K562 treated with DMSO at 1 percent for 24 hours (cell line): ENCODE measurements around the gene PKMYT1. TPM values are rescaled to one million over a fixed set of nuclear protein-coding genes. Genes with fewer than 3 reads are reported as not detected.

Experiments used
- total RNA-seq: library from RNA; unstranded; fragments of 300-600 nt; gene quantifications from 2 replicates; pipeline ENCODE4 v1.2.3, GENCODE V29; 2022; ENCODE audit warnings: low read depth; ENCODE audit not compliant: insufficient read depth

The PKMYT1 gene
- total RNA-seq, result 168 and 199 TPM in 2 replicates

DNA sequence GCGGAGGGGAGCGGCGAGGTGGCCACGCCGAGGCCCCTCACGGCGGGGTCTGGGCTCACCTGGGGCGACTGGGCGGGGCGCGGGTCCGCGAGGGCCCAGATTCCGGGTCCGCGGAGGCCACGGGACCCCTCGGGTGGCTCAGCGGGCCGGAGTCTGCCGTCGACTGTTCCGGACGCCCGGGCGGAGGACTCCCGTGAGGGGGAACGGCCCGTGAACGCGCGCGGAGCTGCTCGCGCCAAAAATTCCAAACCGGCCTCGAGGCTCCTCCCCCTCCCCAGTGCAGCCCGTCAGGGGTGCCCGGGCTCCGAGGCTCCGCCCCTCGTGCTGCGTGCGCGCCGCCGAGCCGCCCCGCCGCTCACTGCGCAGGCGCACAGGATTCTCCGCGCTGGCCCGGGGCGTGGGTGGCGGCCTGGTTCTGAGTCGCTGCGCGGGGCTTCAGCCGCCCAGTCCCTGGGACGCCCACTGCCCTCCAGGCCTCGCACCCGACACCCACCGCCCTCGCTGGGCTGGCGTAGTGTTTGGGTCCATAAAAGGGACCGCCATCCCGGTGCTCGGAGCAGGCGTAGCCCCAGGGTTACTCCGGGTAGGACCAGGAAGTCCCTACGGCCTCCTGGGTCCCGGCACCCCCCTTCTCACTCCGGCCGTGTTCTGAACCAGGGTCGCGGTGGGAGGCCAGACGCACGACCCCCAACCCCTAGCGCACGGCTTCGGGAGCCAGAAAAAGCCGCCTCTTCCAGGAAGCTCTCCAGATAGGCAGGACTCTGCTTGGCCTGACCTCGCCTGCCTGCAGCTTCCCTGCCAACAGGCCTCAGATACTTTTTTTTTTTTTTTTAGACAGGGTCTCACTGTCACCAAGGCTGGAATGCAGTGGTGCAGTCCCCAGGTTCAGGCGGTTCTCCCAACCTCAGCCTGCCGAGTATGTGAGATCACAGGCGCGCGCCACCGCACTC, at the start of gene PKMYT1:
Gene PKMYT1, minus strand, starts transcription at position 220 of the 950 bp plus-strand sequence. CDS start 789 bp downstream, outside the sequence.

DNA sequence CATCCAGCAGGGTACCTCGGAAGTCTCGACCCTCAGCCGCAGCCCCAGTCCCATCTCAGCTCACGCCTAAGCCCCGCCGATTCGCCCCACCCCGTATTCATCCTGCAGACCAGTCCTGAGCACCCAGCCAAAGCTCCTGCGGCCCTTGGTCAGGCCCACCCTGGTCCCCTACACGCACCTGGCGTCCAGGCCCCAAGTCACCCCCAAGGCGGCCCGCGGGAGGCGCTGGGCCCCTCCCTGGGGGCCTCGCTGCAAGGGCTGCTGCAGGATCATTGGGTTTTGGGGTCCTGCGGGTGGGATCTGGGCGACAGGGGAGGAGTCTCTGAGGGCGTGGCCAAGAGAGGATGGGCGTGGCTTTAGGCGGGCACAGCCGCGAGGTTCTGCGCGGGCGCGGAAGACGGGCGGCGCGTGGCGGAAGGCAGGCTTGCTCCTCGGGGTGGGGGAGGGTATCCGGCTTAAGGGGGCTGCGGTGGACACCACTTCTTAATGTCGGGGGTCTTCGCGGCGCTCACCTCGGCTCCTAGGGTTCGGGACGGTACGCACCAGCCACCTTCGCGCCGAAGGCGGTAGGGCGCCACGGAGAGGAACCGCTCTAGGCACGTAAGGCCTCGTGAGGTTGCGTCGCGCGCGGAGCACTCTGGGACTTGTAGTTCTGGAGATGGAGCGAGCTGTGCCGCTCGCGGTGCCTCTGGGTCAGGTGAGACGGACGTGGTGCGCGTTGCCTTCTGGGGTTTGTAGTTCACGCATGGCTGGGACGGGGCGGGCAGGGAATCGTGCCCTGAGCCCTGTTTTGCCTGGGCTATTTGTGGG, 43.6 kb upstream of the PKMYT1 start, which contains the start of the genes HCFC1R1 and THOC6:
Gene HCFC1R1, minus strand, starts transcription at position 274 of the 810 bp plus-strand sequence. Its CDS starts 1 bp downstream, at position 273.
Gene THOC6, plus strand, starts transcription at position 367 of the 810 bp plus-strand sequence. Its CDS starts 292 bp downstream, at position 659.

DNA sequence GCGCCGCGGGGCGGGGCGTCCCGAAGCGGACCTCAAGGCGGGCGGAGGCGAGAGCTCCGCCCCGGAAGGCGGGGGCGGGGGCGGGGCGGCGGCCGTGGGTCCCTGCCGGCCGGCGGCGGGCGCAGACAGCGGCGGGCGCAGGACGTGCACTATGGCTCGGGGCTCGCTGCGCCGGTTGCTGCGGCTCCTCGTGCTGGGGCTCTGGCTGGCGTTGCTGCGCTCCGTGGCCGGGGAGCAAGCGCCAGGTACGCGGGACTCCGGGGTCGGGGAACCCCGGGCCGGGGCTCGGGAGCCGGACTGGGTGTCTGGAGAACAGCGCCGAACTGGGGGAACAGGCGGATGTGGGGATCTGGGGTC, 40.0 kb upstream of the PKMYT1 start, which contains the start of gene TNFRSF12A:
Gene TNFRSF12A, plus strand, starts transcription at position 122 of the 357 bp plus-strand sequence. Its CDS starts 30 bp downstream, at position 152.

DNA sequence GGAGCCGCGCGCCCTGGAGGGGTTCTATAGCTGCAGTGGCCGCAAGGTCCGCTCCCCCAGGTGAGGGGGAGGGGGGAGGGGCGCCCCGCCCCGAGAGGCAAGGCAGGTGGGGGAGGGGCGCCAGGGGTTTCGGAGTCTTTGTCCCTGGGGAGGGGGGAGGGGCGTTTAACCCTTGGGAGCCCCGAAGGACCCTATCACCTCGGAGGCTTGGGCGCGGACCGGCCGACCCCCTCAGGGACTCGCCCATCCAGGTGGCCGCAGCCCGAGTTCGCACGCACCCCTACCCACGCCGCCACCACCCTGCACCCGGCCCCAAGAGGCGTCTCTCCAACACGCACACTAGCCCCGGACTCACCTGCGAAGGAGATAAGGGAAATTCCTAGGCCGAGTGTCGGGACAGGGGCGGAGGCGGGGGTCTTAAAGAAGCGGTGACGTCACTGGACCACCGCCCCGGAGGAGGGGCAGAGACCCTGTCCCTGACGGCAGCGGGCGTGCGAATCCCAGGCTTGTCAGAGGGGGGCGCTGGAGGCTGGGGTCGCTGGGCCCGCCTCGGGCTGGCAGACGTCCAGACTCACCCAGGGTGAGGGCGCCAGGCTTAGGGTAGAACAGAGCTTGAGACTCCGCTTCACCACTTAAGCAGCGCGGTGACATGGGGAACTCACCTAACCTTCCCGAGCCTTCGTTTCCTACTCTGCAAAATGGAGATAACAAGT, 37.7 kb upstream of the PKMYT1 start, which contains the start of gene CLDN6:
Gene CLDN6, minus strand, starts transcription at position 390 of the 713 bp plus-strand sequence. CDS start 2,162 bp downstream, outside the sequence.

DNA sequence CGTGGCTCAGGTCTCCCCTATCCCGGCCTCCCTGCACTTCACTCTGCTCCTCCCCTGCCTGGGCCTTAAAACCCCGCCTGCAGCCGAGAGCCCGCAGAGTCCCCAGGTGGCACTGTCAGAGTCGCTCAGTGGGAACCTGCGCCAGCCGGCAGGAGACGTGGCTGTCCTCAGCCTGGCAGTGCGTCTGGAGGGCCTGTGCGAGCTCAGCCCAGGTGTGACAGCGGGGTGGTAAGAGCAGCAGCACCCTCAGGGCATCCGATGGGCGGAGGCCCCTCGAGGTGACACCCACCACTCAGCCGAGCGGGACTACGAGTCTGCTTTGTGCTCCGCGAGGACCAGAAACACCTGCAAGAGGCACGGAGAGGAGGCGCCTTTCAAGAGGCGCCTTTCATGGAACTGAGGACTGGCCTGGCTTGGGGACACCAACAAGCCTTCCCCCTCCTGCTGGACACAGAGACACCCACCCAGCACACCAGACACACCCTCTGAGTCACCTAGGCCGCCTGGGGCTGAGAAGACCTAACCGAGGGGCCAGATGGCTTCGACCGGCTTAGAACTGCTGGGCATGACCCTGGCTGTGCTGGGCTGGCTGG, 32.7 kb upstream of the PKMYT1 start, which contains the start of gene CLDN9:
Gene CLDN9, plus strand, starts transcription at position 96 of the 593 bp plus-strand sequence. Its CDS starts 440 bp downstream, at position 536.

DNA sequence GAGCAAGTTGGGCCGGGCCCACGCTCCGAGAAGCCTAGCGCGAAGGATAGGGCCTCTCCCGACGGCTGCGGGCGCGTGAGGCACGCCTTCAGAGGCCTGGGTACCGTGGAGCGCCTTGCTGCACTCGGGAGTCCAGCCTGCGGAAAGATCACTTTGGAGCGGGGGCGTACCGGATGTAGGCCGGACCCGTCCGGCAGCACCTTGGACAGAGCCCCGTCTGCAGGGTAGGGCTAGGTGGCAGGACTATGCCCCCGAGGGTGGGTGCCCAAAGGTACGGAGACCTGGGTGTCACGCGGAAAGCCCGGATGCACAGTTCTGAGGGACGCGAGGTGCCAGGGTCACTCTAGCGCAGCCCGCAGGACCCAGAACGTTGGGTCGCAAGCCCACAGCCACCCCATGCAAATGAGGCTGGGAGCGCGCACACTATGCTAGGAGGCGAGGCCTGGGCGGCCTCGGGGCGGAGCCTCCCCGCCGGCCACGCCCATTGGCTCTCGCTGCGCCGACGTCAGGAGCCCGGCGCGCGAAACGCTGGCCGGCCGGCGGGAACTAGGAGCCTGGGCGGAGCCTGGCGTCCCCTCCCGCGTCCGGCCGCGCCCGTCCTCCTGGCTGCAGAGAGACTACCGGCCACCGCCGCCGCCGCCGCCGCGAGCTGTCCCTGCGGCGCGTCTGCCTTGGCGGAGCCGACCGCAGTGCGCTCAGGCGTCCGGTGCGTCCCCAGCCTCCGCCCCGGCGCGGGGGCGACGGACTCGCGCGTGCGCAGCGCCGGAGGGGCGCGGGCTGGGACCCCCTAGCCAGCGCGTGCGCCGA, 11.3 kb downstream of the PKMYT1 start, which contains the start of gene PAQR4:
Gene PAQR4, plus strand, starts transcription at position 611 of the 807 bp plus-strand sequence. CDS start 327 bp downstream, outside the sequence.

DNA sequence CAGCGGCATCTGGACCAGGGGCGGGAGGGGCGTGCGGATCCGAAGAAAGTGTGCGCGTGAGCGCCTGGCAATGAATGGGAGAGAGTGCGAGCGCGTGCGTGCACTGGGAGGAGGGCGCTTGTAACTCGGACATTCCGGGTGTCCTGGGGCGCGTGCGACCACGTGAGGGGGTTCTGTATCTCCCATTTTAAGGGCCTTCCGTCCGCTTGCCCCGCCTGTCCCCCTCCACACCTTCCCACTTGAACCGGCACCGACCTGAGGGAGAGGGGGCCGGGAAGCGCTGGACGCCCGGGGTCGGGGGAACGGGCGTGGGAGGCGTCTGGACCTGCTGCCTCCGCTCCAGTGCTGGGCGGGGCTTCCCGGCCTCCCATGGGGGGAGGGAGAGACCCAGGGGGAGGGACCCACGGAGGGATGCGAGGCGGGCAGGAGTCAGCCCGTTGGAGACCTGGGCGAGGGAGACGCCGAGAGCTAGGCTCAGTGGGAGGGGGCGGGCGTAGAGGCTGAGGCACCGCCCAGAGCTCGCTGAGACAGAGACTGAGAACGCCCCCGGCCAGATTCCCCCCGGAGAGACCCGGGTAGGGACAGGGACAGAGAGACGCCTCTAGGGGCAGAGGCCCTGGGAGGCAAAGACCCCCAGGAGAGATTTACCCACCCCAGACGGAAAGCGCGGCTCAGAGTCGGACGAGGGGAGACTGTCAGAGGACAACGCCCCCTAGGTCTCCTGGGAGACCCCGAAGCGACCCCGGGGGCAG, 16.3 kb downstream of the PKMYT1 start, which contains the start of gene KREMEN2:
Gene KREMEN2, plus strand, starts transcription at position 553 of the 752 bp plus-strand sequence. CDS start 246 bp downstream, outside the sequence.

Other genes starting within 250 kb of the PKMYT1 start
- 256 and 287 TPM in 2 replicates for gene SRRM2, start 227.8 kb downstream of the PKMYT1 start, total RNA-seq
- 340 and 361 TPM in 2 replicates for gene ELOB, start 203.2 kb downstream of the PKMYT1 start, total RNA-seq
- not detected in 2 replicates for gene PRSS33, start 192.9 kb downstream of the PKMYT1 start, total RNA-seq
- not detected in 2 replicates for gene PRSS41, start 182.0 kb downstream of the PKMYT1 start, total RNA-seq
- 74.1 and 76.0 TPM in 2 replicates for gene PRSS21, start 163.2 kb downstream of the PKMYT1 start, total RNA-seq
- 0.71 and 1.5 TPM in 2 replicates for gene ZG16B, start 150.1 kb downstream of the PKMYT1 start, total RNA-seq
- gene PRSS22, start 122.3 kb downstream of the PKMYT1 start, total RNA-seq, result not detected in 2 replicates
- gene FLYWCH2, start 97.2 kb downstream of the PKMYT1 start, total RNA-seq, result 107 TPM in 2 replicates
- 46.3 and 51.2 TPM in 2 replicates for gene FLYWCH1, start 68.5 kb downstream of the PKMYT1 start, total RNA-seq
- gene KREMEN2, start 16.2 kb downstream of the PKMYT1 start, total RNA-seq, result 1.3 and 2.2 TPM in 2 replicates
- 25.2 and 30.8 TPM in 2 replicates for gene PAQR4, start 11.1 kb downstream of the PKMYT1 start, total RNA-seq
- 4.3 and 4.5 TPM in 2 replicates for gene CLDN9, start 32.5 kb upstream of the PKMYT1 start, total RNA-seq
- gene CLDN6, start 37.7 kb upstream of the PKMYT1 start, total RNA-seq, result 0.65 and 0.76 TPM in 2 replicates
- gene TNFRSF12A, start 39.9 kb upstream of the PKMYT1 start, total RNA-seq, result 41.1 and 48.6 TPM in 2 replicates
- gene HCFC1R1, start 43.5 kb upstream of the PKMYT1 start, total RNA-seq, result 37.4 and 38.2 TPM in 2 replicates
- gene THOC6, start 43.6 kb upstream of the PKMYT1 start, total RNA-seq, result 41.2 and 42.6 TPM in 2 replicates
- not detected in 2 replicates for gene BICDL2, start 56.5 kb upstream of the PKMYT1 start, total RNA-seq
- gene MMP25, start 66.1 kb upstream of the PKMYT1 start, total RNA-seq, result 0.31 and 1.0 TPM in 2 replicates
- 49.1 and 56.4 TPM in 2 replicates for gene IL32, start 85.2 kb upstream of the PKMYT1 start, total RNA-seq
- gene ZSCAN10, start 118.8 kb upstream of the PKMYT1 start, total RNA-seq, result not detected in 2 replicates
- 33.8 and 35.1 TPM in 2 replicates for gene ZNF205, start 132.1 kb upstream of the PKMYT1 start, total RNA-seq
- 27.1 and 27.7 TPM in 2 replicates for gene ZNF213, start 154.6 kb upstream of the PKMYT1 start, total RNA-seq
- not detected in 2 replicates for gene OR1F1, start 207.8 kb upstream of the PKMYT1 start, total RNA-seq